Endothelial cell of umbilical vein (primary cell): ENCODE measurements around the gene LRP11. TPM values are rescaled to one million over a fixed set of nuclear protein-coding genes. Genes with fewer than 3 reads are reported as not detected.

ENCODE experiments used
- BruUV-seq: library from RNA; stranded (reverse); fragments of 400-500 nt; replicated peaks from 2 replicates; lab custom pipeline; 2021; lab: Mats Ljungman, UMichigan
- CTCF ChIA-PET: fragments of 300-600, 350-600 bp; sonication (Branson Sonifier 250); formaldehyde crosslinking; loops from one replicate; lab custom pipeline; 2021; ENCODE audit warnings: antibody characterized with exemption, inconsistent platforms; lab: Charles Lee
- POLR2A ChIA-PET: fragments of 300-600, 350-600 bp; sonication (Branson Sonifier 250); formaldehyde crosslinking; loops from one replicate; lab custom pipeline; 2021; ENCODE audit warnings: antibody characterized with exemption, inconsistent platforms; lab: Charles Lee
- DNase-seq: peaks from one replicate; pipeline ENCODE4 v3.0.0-alpha.2; 2011; ENCODE audit warnings: low read depth, low spot score
- FAIRE-seq: peaks from 2 replicates; lab custom pipeline; 2011; peaks lifted over from hg19 to GRCh38; lab: Jason Lieb, UNC
- H2AFZ ChIP-seq: 2 replicates; pipeline ENCODE4 v1.6.0; 2012; ENCODE audit warnings: low read depth, low read length, control low read depth, inconsistent platforms
- H3K27ac ChIP-seq: 2 replicates; pipeline ENCODE4 v1.5.1; 2011; ENCODE audit warnings: low read depth, mild to moderate bottlenecking, control low read depth, low read length, moderate library complexity; ENCODE audit not compliant: insufficient read depth
- H3K27me3 ChIP-seq, 2 experiments: 2 replicates each; pipeline versions ENCODE4 v1.6.0 to v1.6.1; 2011; ENCODE audit warnings: low read length in 2 of 2, mixed read lengths in 1 of 2; ENCODE audit not compliant: control insufficient read depth in 2 of 2, insufficient read depth in 2 of 2
- H3K36me3 ChIP-seq, 2 experiments: 2 replicates in 1 of 2; 3 replicates in 1 of 2; pipeline ENCODE4 v1.5.1; 2011; ENCODE audit warnings: low read length in 2 of 2, mild to moderate bottlenecking in 1 of 2, moderate library complexity in 1 of 2; ENCODE audit not compliant: control insufficient read depth in 2 of 2, insufficient read depth in 2 of 2; ENCODE audit errors: extremely low read depth in 1 of 2
- H3K4me1 ChIP-seq: 3 replicates; pipeline ENCODE4 v1.5.1; 2011; ENCODE audit warnings: mild to moderate bottlenecking, low read length; ENCODE audit not compliant: control insufficient read depth, insufficient read depth; ENCODE audit errors: extremely low read depth
- H3K4me2 ChIP-seq: 2 replicates; pipeline ENCODE4 v1.6.1; 2011; ENCODE audit warnings: low read length, control low read depth, mixed read lengths; ENCODE audit not compliant: insufficient read depth
- H3K4me3 ChIP-seq, 3 experiments: fragments of 200-600 bp in 1 of 3; sonication (generic), shearing (Covaris generic) in 1 of 3; replicated peaks in 1 of 3; 2 replicates each; pipeline ENCODE4 v1.5.1; 2011 to 2016; ENCODE audit warnings: control low read depth in 3 of 3, low read length in 3 of 3, mild to moderate bottlenecking in 2 of 3, inconsistent platforms in 1 of 3, low read depth in 1 of 3, moderate library complexity in 1 of 3; ENCODE audit not compliant: insufficient read depth in 1 of 3
- H3K79me2 ChIP-seq: 2 replicates; pipeline ENCODE4 v1.6.0; 2012; ENCODE audit warnings: low read length, inconsistent platforms; ENCODE audit not compliant: control insufficient read depth, insufficient read depth
- H3K9ac ChIP-seq: replicated peaks from 2 replicates; pipeline ENCODE3; 2011; ENCODE audit warnings: low read length, control low read depth; ENCODE audit not compliant: insufficient read depth; ENCODE audit errors: extremely low read depth
- H3K9me1 ChIP-seq: replicated peaks from 3 replicates; pipeline ENCODE4 v1.6.0; 2011; ENCODE audit warnings: mild to moderate bottlenecking, low read length; ENCODE audit not compliant: control insufficient read depth, insufficient read depth; ENCODE audit errors: extremely low read depth
- H3K9me3 ChIP-seq: replicated peaks from 2 replicates; pipeline ENCODE4 v1.5.1; 2012; ENCODE audit warnings: low read length, inconsistent platforms; ENCODE audit not compliant: control insufficient read depth, insufficient read depth
- H4K20me1 ChIP-seq: replicated peaks from 2 replicates; pipeline ENCODE3; 2011; ENCODE audit warnings: mild to moderate bottlenecking, low read length; ENCODE audit not compliant: control insufficient read depth, insufficient read depth; ENCODE audit errors: extremely low read depth
- CTCF ChIP-seq, 2 donors: IDR thresholded peaks; 1 replicate in 1 of 2; 2 replicates in 1 of 2; pipeline ENCODE4 v1.5.1; 2011; ENCODE audit warnings: low read length in 2 of 2, mild to moderate bottlenecking in 2 of 2, moderate library complexity in 2 of 2, control low read depth in 1 of 2, inconsistent platforms in 1 of 2, low read depth in 1 of 2; ENCODE audit not compliant: insufficient read depth in 1 of 2; ENCODE audit errors: extremely low read depth in 1 of 2
- EZH2 ChIP-seq: IDR thresholded peaks from 2 replicates; pipeline ENCODE4 v1.6.1; 2012; ENCODE audit warnings: borderline replicate concordance, low read depth, mild to moderate bottlenecking, moderate library complexity, low read length, inconsistent platforms; ENCODE audit not compliant: severe bottlenecking
- FOS ChIP-seq: IDR thresholded peaks from 2 replicates; pipeline ENCODE4 v1.6.1; 2011; ENCODE audit warnings: mild to moderate bottlenecking, low read length, moderate library complexity, borderline replicate concordance; ENCODE audit not compliant: insufficient read depth
- GATA2 ChIP-seq: IDR thresholded peaks from 2 replicates; pipeline ENCODE4 v1.7.0; 2011; ENCODE audit warnings: low read depth, mild to moderate bottlenecking, moderate library complexity, mixed read lengths, low read length; ENCODE audit not compliant: insufficient read length, insufficient read depth
- JUN ChIP-seq: IDR thresholded peaks from 2 replicates; pipeline ENCODE4 v1.6.1; 2011; ENCODE audit warnings: borderline replicate concordance, low read depth; ENCODE audit not compliant: insufficient read length, insufficient read depth
- MAX ChIP-seq: IDR thresholded peaks from 2 replicates; pipeline ENCODE4 v1.6.1; 2011; ENCODE audit not compliant: insufficient read depth, insufficient read length
- MYC ChIP-seq: IDR thresholded peaks from one replicate; pipeline ENCODE4 v1.6.1; 2011; ENCODE audit warnings: mild to moderate bottlenecking, low read depth, low read length
- POLR2A ChIP-seq: IDR thresholded peaks from 2 replicates; pipeline ENCODE4 v1.6.1; 2012; ENCODE audit warnings: low read depth, mild to moderate bottlenecking, control low read depth, low read length
- POLR2AphosphoS5 ChIP-seq: IDR thresholded peaks from 2 replicates; pipeline ENCODE4 v1.6.1; 2012; ENCODE audit warnings: low read depth, mild to moderate bottlenecking, control low read depth, low read length, moderate library complexity; ENCODE audit not compliant: insufficient read depth
- dilution Hi-C: fragments of 300-500 bp; cut with MboI; formaldehyde crosslinking; loops from one replicate; pipeline ENCODE4 v1.15.0; 2019; ENCODE audit warnings: low sequenced_read_pairs; ENCODE audit not compliant: extremely low pct_ligation_motif_present
- intact Hi-C: fragments of 100-400 bp; cut with micrococcal nuclease; formaldehyde crosslinking; loops from one replicate; pipeline ENCODE4 v1.10.0; 2022
- polyA plus RNA-seq, 4 experiments: library from polyadenylated mRNA; depleted of rRNA in 3 of 4; stranded (reverse) in 3 of 4; unstranded in 1 of 4; fragments of >200 nt; gene quantifications; 2 replicates each; pipeline versions ENCODE4 v1.2.1 to v1.2.3, GENCODE V29; 2011 to 2012; ENCODE audit warnings: missing spikeins in 1 of 4
- total RNA-seq: library from RNA; stranded (reverse); gene quantifications from 2 replicates; pipeline ENCODE4 v1.2.3, GENCODE V29; 2021

LRP11 gene
- total and polyA plus RNA-seq, 2 donors (not counting 3 experiments of a cell fraction or from before 2014, with no cell fraction given), result 23.1 to 59.1 TPM

- Histone ChIP-seq H3K4me3 (no peak overlapping the region), H3K9ac (no peak overlapping the region), H3K36me3 (peaks cover 0 to 7% of the 10 kb centered on the region in 2 experiments), H3K4me1 (no peaks in the 10 kb centered on the region), H3K27me3 (no peaks in the 10 kb centered on the region), H3K4me2 (no peak overlapping the region), H4K20me1 (no peaks in the 10 kb centered on the region), H3K79me2 (no peaks in the 10 kb centered on the region), H3K9me1 (no peaks in the 10 kb centered on the region), H2AFZ (no peak overlapping the region), H3K27ac (no peak overlapping the region), H3K9me3 (no peaks in the 10 kb centered on the region)
- intact Hi-C loops (no loop called here), dilution Hi-C loops (no loop called here)
- DNase-seq (no peak), FAIRE-seq (no peak)
- BruUV-seq, result no TSS peak
- ChIA-PET POLR2A (no interaction called here), CTCF (interaction anchor here (1.1 to 4.2 kb wide), 3 partner anchors 13 to 41 kb away, joined by 3 to 12 read pairs (median 3); no protein-coding TSS in a partner anchor)
- TF ChIP-seq CTCF (IDR thresholded peaks at IDR 0.05; ENCODE audit: extremely low read depth in 1 of 2, insufficient read depth in 1 of 2, low read depth in 1 of 2, low read length in 2 of 2) (no peak), MYC (no peak), GATA2 (no peak), POLR2A (no peak), MAX (no peak), JUN (no peak), EZH2 (no peak), POLR2AphosphoS5 (no peak), FOS (no peak)
Observed at GRCh38 chr6:149823013-149823412, 41.1 kb downstream of the LRP11 start.
